ENCODE data around the gene CHD9NB.

The CHD9NB gene

DNA sequence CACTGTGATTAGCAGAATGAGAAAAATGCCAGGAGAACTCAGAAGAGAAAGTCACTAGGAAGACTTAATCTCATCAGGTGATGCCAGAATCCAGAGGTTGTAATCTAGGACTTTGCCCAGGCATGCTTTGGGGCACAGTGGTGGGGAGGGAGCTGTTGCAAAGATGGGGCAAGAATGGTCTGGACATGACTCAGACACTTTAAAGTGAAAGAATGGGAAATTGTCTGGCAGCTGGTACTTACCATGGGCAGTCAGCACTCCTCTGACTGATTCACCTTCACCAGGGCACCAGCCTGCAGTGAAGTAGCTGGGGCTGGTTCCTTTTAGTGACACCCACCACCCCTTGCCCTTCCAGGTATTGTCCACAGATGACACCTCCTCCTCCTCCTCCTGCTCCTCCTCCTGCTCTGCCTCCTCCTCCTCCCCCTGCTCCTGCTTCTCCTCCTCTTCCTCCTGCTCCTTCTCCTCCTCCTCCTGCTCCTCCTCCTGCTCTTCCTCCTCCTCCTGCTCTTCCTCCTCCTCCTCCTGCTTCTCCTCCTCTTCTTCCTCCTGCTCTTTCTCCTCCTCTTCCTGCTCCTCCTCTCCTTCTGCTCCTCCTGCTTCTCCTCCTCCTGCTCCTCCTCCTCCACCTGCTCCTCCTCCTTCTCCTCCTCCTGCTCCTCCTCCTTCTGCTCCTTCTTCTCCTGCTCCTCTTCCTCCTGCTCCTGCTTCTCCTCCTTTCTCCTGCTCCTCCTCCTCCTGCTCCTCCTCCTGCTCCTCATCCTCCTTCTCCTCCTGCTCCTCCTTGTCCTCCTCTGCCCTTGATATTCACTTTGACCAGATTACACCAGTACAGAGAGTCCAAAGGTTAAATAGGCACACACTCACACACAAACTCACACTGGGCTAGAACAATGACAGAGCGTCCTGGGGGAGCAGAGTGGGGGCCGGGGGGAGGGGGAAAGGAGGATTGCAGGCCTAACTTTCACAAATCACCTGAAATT is at the start of gene CHD9NB:
TSS of gene CHD9NB (minus strand) at position 379 of the 983 bp plus-strand sequence. CDS start 8,739 bp downstream, outside the sequence.
- H3K4me3 ChIP-seq (replicated peaks in 1 of 2; ENCODE audit: low read depth in 2 of 2, low read length in 2 of 2): peak within 1 kb of the TSS; percentile 22 to 48
- TF ChIP-seq CTCF (IDR thresholded peaks at IDR 0.05; ENCODE audit: low read depth, low read length): no peak
- DNase-seq (ENCODE audit: low read depth in 2 of 2): peak; percentile 88 to 94

GRCh38 chr16:53100889-53101288 is 48.2 kb upstream of the CHD9NB start:
- no peak overlapping the region for H3K4me3 ChIP-seq (replicated peaks in 1 of 2; ENCODE audit: low read depth in 2 of 2, low read length in 2 of 2)
- TF ChIP-seq CTCF (IDR thresholded peaks at IDR 0.05; ENCODE audit: low read depth, low read length): no peak
- no peak for DNase-seq (ENCODE audit: low read depth in 2 of 2)

DNA sequence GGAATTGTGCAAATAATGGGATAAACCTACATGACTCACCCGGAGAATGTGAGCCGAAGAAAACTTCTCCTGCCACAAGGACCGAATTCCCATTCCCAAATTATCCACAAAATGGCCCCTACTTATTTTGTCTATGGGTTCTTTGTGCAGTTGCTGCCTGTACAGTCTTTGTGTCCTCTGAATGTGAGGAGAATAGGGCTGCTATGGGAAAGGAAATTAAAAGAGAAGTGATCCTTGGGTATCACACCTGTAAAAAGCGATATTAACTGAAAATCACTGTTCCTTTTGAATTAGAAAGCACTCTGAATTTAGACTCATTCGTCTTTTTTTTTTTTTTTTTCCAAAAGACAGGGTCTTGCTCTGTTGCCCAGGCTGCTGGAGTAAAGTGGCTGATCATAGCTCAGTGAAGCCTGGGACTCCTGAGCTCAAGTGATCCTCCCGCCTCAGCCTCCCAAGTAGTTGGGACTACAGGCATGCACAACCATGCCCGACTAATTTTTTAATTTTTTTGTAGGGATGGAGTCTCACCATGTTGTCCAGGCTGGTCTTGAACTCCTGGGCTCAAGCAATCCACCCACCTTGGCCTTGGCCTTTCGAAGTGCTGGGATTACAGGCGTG is 47.5 kb upstream of the CHD9NB start:
- peak overlapping the region; percentile 39 to 60 for H3K4me3 ChIP-seq (replicated peaks in 1 of 2; ENCODE audit: low read depth in 2 of 2, low read length in 2 of 2)
- TF ChIP-seq CTCF (IDR thresholded peaks at IDR 0.05; ENCODE audit: low read depth, low read length): no peak
- DNase-seq (ENCODE audit: low read depth in 2 of 2): no peak

- no peak for TF ChIP-seq CTCF (IDR thresholded peaks at IDR 0.05; ENCODE audit: low read depth, low read length)
- H3K4me3 ChIP-seq (replicated peaks in 1 of 2; ENCODE audit: low read depth in 2 of 2, low read length in 2 of 2): peak overlapping the region; percentile 39 to 60
- peak; percentile 93 to 97 for DNase-seq (ENCODE audit: low read depth in 2 of 2)
Observed at GRCh38 chr16:53099318-53100130, 46.8 kb upstream of the CHD9NB start.

- peak; percentile 97 to 98 for DNase-seq (ENCODE audit: low read depth in 2 of 2)
- no peak for TF ChIP-seq CTCF (IDR thresholded peaks at IDR 0.05; ENCODE audit: low read depth, low read length)
- H3K4me3 ChIP-seq (replicated peaks in 1 of 2; ENCODE audit: low read depth in 2 of 2, low read length in 2 of 2): peak overlapping the region; percentile 39 to 60
Observed at GRCh38 chr16:53098526-53099317, 46.0 kb upstream of the CHD9NB start.

DNA sequence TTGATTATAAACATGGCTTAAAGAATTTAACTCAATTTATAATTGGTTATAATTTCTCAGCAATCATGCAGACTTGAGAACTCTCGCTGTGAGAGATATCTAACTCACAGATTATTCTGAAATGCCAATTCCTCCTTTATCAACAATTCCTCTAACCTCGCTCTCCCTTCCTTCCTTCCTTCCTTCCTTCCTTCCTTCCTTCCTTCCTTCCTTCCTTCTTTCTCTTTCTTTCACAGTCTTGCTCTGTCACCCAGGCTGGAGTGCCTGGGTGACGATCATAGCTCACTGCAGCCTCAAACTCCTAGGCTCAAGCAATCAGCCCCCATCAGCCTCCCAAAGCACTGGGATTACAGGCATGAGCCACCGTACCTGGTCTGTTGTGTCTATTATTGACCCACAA is 44.5 kb upstream of the CHD9NB start:
- H3K4me3 ChIP-seq (replicated peaks in 1 of 2; ENCODE audit: low read depth in 2 of 2, low read length in 2 of 2): no peak overlapping the region
- no peak for TF ChIP-seq CTCF (IDR thresholded peaks at IDR 0.05; ENCODE audit: low read depth, low read length)
- no peak for DNase-seq (ENCODE audit: low read depth in 2 of 2)
